Astrocyte of the spinal cord (primary cell): ENCODE results near the gene PGAP6.

Experiments
- DNase-seq: peaks from one replicate; pipeline ENCODE4 v3.0.0; 2011; ENCODE audit warnings: low read depth, low spot score
- H3K4me3 ChIP-seq: 2 replicates; pipeline ENCODE4 v1.5.1; 2011; ENCODE audit warnings: low read depth, mild to moderate bottlenecking, low read length, moderate library complexity
- CTCF ChIP-seq: IDR thresholded peaks from 2 replicates; pipeline ENCODE4 v1.5.1; 2012; ENCODE audit warnings: low read depth, mild to moderate bottlenecking, low read length, inconsistent platforms
- in situ Hi-C: cut with HindIII; loops from 2 replicates; pipeline ENCODE4 v1.10.0; 2017; ENCODE audit warnings: low sequenced_read_pairs

The PGAP6 gene

GRCh38 chr16:377419-377951 is 4.3 kb downstream of the PGAP6 start:
- H3K4me3 ChIP-seq, result no peak overlapping the region
- no peak for DNase-seq
- in situ Hi-C loops, result no loop called here
- TF ChIP-seq CTCF, result no peak

- H3K4me3 ChIP-seq, result no peak overlapping the region
- no peak for TF ChIP-seq CTCF
- DNase-seq, result no peak
- in situ Hi-C loops, result no loop called here
Measured at GRCh38 chr16:376817-377418, 4.9 kb downstream of the PGAP6 start.

GRCh38 chr16:375927-376816 is 5.6 kb downstream of the PGAP6 start:
- H3K4me3 ChIP-seq, result no peak overlapping the region
- no peak for TF ChIP-seq CTCF
- DNase-seq, result no peak
- in situ Hi-C loops, result no loop called here

- H3K4me3 ChIP-seq, result no peak overlapping the region
- in situ Hi-C loops, result no loop called here
- no peak for DNase-seq
- no peak for TF ChIP-seq CTCF
Measured at GRCh38 chr16:375212-375611, 6.6 kb downstream of the PGAP6 start.

GRCh38 chr16:374616-374926 is 7.2 kb downstream of the PGAP6 start:
- in situ Hi-C loops, result no loop called here
- no peak for TF ChIP-seq CTCF
- no peak for DNase-seq
- H3K4me3 ChIP-seq, result no peak overlapping the region

- no peak for DNase-seq
- TF ChIP-seq CTCF, result no peak
- in situ Hi-C loops, result no loop called here
- no peak overlapping the region for H3K4me3 ChIP-seq
Measured at GRCh38 chr16:373848-374615, 7.7 kb downstream of the PGAP6 start.
